SW480 (cell line): Measurements from ENCODE around the gene CDKN2D.

ENCODE experiments used
- DNase-seq: peaks from one replicate; pipeline ENCODE4 v3.0.0-alpha.2; 2016; ENCODE audit warnings: low spot score

Gene CDKN2D

DNA sequence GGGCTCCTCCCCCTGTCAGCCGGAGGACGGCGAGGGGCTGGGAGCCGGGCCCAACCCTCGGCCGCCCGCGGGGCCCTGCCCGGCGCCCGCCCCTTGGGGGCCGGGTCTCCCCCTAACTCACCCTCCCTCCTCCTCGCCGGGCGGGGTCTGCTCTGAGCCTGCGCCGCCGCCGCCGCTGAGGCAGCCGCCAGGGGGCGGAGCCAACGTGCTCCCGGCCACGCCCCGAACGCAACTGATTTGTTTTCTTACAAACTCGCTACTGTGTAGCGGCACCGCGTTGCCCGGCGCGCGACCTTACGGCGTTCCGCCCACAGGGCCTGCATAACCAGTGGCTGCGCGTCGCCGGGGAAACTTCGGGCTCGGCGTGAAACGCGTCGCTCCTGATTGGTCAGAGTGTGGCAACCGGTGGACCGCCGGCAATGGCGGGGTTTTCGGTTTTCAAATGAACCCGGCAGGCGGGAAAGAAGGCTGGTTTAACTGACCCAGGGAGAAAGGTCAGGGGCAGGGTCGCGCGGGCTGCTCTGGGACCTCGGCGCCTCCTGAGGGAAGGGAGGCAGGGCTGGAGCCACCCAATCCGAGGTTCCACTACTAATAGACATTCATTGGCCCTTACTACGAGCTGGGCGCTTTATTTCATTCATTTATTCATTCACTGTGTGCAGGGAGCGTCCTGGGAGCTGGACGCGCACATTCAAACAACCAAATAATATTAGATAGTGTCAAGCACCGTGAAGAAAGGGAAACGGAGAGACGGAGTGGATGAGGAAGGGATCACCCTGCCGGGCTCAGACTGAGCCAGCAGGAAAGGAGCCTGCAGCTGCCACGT, at the start of gene CDKN2D:
Gene CDKN2D (minus strand): TSS at position 154 of the 826 bp plus-strand sequence. CDS start 326 bp downstream, outside the sequence.
- DNase-seq: peak; percentile 99

DNA sequence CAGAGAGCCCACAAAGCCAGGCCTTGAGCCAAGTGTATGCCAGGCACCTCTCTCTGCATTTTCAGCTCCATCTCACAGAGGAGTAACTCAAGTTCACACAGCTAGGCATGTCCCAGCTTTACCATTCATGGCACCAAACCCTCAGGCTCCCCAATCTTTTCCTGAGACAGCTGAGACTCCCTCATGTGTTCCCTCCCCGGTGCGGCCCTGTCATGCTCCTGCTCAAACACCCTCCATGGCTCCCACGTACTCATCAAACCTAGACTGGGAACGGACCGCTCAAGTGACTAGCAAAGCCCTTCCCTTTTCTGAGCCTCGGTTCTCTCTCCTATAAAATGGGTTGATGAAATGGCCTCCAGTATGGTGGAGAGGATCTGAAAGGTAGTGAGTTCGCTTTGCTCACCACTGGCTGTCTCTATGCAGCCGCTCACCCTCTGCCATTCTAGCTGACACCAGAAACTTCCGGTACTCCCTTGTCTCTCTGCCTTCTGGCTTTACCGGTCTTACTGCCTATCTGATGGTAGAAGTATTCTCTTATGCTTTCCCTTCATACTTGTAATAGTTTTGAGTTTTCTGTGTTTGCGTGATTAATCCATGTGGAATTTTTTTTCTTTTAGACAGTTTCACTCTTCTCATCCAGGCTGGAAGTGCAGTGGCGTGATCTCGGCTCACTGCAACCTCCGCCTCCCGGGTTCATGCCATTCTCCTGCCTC, 48.8 kb upstream of the CDKN2D start:
- DNase-seq: no peak

GRCh38 chr19:10615429-10616023, 46.7 kb upstream of the CDKN2D start:
- no peak for DNase-seq

DNA sequence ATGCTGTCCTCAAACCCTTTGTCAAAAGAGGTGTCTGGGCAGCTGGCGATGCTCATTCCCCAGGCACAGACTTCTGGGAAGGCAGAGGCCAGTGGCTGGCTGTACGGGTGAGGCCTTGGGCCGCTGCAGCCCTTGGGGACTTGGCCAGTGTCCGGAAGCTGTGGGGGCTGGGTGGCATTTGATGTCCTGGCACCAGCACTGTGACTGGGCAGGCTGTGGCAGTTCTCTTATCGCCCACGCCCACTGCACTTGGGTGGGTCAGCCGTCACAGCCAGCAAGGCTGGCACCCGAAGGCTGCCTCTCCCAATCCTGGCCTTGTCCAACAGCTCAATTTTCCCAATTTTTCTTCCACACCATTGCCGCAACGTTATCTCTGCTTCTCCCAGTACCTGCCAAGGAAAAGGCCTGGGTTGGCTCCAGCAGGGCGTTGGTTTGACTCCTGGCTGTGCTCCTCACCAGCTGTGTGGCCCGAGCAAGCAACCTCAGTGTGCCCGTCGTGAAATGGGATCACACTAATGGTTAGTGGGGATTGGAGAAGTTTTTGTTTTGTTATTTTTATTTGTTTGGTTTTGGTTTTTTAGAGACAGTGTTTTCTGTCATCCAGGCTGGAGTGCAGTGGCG, 43.8 kb upstream of the CDKN2D start:
- no peak for DNase-seq

- no peak for DNase-seq
These were observed 43.1 kb upstream of the CDKN2D start for GRCh38 chr19:10611907-10612306.

DNA sequence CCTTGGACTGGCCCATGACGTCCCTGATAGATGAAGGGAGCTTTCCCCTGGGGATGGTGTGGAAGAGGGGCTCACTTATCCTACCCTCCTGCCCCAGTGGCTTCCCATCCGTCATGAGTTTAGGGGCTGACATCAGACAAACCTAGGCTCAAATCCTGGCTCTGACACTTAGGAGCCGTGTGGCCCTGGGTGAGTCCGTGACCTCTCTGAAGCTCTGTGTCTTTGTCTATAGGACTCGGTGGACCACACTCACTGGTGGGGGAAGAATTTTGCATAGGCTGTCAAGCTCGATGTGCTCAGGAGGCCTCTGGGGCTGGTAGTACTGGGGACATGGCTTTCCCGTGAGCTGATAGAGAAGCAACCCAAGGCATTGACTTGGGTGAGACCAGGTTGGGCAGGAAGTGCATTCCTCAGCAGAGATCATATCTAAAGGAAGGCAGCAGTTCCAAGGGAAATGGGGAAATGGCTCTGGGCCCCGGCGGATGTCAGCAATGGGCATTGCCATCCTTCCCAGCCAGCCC, 35.7 kb upstream of the CDKN2D start:
- peak; percentile 35 for DNase-seq

DNA sequence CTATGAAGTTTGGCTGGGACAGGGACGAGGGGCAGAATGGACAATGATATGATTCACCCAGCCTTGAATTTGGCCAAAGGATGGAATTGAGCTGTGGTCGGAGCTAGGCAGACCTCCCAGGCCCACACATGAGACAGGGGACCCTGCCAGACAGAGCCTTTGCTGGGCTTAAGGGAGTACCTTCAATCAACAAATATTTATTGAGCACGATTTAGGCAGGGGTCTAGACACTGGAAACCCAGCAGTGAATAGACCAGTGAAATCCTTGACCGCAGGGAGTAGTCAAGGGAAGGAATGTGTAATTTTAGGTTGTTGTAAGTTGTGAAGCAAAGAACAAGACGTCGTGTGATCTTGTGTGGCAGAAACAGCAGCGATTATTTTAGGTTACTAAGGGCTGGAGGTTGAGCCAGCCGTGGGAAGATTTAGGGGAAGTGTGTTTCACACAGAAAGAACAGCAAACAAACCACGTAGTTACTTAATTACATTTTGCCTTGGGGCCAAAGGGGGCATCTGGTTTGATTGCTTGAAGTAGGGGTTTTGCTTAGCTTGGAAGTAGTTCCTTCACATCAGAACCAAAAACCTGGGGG, 35.2 kb upstream of the CDKN2D start:
- DNase-seq: no peak

DNA sequence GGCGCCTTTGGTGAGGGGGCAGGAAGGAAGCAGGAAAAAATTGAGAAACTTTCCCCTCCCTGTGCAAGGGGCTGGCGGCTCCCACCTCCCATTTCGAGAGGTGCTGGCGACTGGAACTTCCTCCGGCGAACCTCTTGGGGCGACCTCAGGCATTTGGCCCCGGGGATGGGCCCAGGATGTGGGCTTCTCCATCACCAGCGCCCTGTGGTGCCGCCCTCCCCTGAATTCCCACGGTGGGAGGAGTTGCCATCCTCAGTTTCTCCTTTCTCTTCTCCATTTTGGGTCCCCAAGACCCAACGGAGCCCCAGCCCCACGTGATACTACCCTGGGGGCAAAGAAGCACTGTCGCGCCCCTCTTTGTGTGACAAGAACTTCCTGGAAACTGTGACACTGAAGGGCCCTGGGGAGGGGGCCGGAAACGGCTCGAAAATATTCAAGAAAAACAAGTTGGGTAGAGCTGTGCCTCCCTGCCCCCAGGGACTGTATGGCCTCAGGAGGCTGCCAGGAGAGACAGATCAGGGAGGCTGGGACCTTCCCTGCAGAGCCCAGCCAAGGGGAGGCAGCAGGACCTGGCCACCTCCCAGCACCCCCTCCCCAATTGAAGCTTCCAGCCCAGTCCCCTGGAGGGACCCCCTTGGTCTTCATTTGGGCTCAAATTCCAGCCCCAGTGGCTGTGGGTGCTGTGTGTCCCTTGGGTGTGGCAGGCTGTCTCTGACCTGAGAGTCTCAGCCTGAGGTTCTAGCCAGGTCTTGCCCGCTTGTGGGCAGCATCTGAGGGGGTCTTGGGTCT, 34.5 kb upstream of the CDKN2D start:
- no peak for DNase-seq

DNA sequence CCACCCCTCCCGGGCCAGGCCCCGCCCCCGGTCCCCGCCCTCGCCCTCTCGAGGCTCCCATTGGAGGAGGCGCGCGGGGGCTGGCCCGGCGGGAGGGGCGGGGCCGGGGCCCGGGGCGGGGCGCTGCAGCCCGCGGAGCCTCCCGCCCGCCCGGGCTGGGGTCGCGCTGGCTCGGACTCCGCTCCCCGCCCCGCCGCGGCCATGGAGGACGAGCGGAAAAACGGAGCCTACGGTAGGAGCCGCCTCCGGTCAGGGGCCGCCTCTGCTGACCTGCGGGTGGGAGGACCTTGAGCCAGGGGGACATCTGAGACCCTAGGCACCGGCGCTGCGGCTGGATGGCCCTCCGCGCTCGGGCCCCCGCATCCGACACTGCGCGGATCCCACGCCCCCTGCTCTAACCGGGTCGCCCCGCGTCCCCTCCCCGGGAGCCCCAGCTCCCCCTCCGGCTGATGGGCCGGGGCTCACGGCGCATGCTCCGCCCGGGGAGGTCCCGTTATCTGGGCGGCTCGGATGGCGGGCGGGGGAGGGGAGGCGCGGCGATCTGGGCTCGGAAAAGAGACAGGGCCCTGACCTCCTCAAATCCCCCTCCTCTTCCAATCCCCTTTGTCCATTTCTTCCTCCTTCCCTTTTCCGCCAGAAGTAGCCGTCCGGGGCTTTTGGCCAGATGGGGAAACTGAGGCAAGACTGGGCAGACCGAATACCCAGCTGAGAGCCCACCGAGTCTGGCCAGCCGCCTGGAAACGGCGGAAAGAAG, 33.7 kb upstream of the CDKN2D start:
- peak; percentile 49 for DNase-seq

GRCh38 chr19:10601999-10602329, 33.2 kb upstream of the CDKN2D start:
- no peak for DNase-seq

- no peak for DNase-seq
These were observed 31.4 kb upstream of the CDKN2D start for GRCh38 chr19:10600149-10600548.

GRCh38 chr19:10593820-10594637, 25.2 kb upstream of the CDKN2D start:
- no peak for DNase-seq

DNA sequence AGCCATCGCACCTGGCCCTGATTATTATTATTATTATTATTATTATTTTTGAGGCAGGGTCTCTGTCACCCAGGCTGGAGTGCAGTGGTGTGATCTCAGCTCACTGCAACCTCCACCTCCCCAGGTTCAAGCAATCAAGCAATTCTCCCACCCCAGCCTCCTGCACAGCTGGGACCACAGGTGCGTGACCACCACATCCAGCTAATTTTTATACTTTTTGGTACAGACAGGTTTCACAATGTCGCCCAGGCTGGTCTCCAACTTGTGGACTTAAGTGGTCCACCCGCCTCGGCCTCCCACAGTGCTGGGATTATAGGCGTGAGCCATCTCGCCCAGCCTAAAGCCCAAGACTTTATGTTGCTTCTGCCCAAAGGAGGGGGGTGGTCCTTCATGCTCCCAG, 24.4 kb upstream of the CDKN2D start:
- DNase-seq: no peak

GRCh38 chr19:10587839-10588150, 19.0 kb upstream of the CDKN2D start:
- DNase-seq: no peak

DNA sequence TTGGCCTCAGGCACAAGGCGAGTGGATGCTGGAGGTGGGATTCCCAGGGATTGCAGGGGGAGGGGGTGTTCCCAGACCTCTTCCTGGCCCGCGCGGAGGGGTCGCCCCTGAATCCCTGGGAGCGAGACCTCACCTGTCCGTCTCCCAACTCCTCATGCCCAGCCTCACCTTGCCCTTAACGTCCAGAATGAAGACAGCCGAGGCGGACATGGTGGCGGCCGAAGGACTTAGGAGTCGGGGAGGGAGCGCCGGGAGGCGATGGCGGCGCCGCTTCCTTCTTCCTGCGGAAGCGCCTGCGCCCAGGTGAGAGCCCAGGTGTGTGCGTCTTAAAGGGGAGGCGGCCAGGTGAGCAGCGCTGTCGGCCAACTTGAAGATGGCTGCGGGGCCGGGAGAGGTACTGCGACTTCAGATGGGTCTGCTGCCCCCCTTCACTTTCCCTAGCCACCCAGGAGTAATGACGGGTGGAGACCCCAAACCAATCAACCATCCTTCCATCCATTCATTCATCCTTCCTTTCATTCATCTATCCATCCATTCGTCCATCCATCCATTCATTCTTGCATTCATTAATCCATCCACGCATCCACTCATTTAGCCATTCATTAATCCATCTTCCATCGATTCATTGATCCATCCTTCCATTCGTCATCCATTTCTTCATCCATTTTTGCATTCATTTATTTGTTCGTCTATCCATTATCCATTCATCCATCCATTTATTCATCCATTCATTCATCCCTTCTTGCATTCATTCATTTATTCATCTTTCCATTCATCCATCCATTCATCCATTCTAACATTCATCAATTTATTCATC, 18.5 kb upstream of the CDKN2D start, which contains the start of gene AP1M2:
Gene AP1M2 (minus strand): TSS at position 291 of the 817 bp plus-strand sequence. CDS start 81 bp downstream, at position 210.
- no peak for DNase-seq

- DNase-seq: no peak
These were observed 17.6 kb upstream of the CDKN2D start for GRCh38 chr19:10586396-10586795.

DNA sequence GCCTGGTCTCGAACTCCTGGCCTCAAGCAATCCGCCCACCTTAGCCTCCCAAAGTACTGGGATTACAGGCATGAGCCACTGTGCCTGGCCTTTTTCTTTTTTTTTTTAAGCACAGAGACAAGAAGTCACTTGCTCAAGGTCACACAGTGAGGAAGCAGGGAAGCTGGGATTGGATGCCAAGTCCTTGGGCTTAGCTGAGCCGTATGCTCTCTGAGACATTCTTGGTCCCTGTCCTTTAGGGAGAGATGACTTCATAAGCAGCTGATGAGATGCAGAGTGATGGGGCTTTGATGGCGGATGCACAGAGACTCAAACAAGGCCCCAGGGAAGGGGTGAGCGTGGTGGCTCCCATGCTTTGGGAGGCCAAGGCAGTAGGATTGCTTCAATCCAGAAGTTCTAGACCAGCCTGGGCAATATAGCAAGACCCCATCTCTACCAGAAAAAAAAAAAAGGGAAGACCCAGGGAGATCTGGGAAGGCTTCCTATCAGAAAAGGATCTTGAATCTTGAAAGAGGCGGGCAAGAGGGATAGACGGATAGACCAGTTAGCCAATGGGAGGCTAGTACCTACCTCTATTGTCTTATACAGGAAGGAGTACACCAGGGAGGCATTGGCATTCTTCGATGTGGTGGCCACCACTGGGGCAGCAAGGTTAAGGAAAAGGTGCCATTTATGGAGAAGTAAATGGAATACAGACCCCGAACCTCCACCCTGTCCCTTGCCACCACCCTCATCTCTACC, 14.4 kb upstream of the CDKN2D start:
- DNase-seq: no peak

DNA sequence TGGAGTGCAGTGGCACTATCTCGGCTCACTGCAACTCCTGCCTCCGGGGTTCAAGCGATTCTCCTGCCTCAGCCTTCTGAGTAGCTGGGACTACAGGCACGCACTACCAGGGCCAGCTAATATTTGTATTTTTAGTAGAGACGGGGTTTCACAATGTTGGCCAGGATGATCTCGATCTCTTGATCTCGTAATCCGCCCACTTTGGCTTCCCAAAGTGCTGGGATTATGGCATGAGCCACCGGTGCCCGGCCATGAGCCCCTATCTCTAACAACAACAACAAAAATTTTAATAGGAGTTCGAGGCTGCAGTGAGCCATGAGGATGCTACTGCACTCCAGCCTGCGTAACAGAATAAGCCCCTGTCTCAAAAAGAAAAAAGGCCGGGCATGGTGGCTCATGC, 13.3 kb upstream of the CDKN2D start:
- DNase-seq: no peak
